ENCODE results near the gene GRHL1. TPM values are rescaled to one million over a fixed set of nuclear protein-coding genes. Genes with fewer than 3 reads are reported as not detected.
A peak's percentile ranks its signal among the peaks of the same experiment; 100 is the strongest.

The GRHL1 gene
- total and polyA plus RNA-seq, 2 donors (not counting 1 experiment from before 2014, with no cell fraction given) = 0.25 to 0.76 TPM

GRCh38 chr2:10033251-10034006 lies 81.9 kb downstream of the GRHL1 start:
- H3K4me3 ChIP-seq (ENCODE audit: control extremely low read depth in 1 of 5, extremely low read depth in 1 of 5, insufficient read depth in 1 of 5, low read depth in 2 of 5, low read length in 4 of 5) = no peak overlapping the region
- no peak for TF ChIP-seq EZH2 (IDR thresholded peaks at IDR 0.05; ENCODE audit: borderline replicate concordance, insufficient read depth, low read depth, low read length, poor library complexity, severe bottlenecking)
- no peak for TF ChIP-seq CTCF (IDR thresholded peaks at IDR 0.05)
- Mint-ChIP-seq H3K9me3 (ENCODE audit: insufficient read depth) (no peaks in the 10 kb centered on the region), H3K4me3 (no peak overlapping the region), H3K4me1 (peaks cover 53% of the 10 kb centered on the region), H3K27ac (peak overlapping the region; percentile 61), H3K27me3 (no peaks in the 10 kb centered on the region)
- WGBS (ENCODE audit: insufficient coverage) = 88% methylated on average over 9 of the region's 14 CpGs
- H3K36me3 ChIP-seq (replicated peaks in 1 of 2; ENCODE audit: control extremely low read depth in 1 of 2, control insufficient read depth in 1 of 2, extremely low read depth in 1 of 2, insufficient read depth in 2 of 2, low read length in 1 of 2) = no peaks in the 10 kb centered on the region
- ATAC-seq (ENCODE audit: low read depth) = no peak
- POLR2A ChIA-PET = no interaction called here
- no peaks in the 10 kb centered on the region for H3K9me3 ChIP-seq (ENCODE audit: control extremely low read depth in 1 of 3, control insufficient read depth in 2 of 3, insufficient read depth in 1 of 3, low read length in 2 of 3)
- CTCF ChIA-PET = interaction anchor here (1.4 kb wide), 2 partner anchors 49 to 418 kb away, joined by 3 to 4 read pairs; no protein-coding TSS in a partner anchor
- H4K20me1 ChIP-seq (ENCODE audit: control insufficient read depth, insufficient read depth, low read length, poor library complexity, severe bottlenecking) = no peaks in the 10 kb centered on the region
- peaks cover 9% of the 10 kb centered on the region for H3K79me2 ChIP-seq (ENCODE audit: control insufficient read depth, insufficient read depth, low read length)
- H3K27ac ChIP-seq (ENCODE audit: low read length in 2 of 2) = no peak overlapping the region
- H3K4me1 ChIP-seq (ENCODE audit: control insufficient read depth in 2 of 2, insufficient read depth in 2 of 2, low read length in 2 of 2) = peaks cover 54 to 74% of the 10 kb centered on the region in 2 donors
- H3K9ac ChIP-seq (ENCODE audit: low read length) = no peak overlapping the region
- no peak for DNase-seq
- H2AFZ ChIP-seq (ENCODE audit: insufficient read depth, low read depth, low read length, poor library complexity, severe bottlenecking) = no peak overlapping the region
- no peaks in the 10 kb centered on the region for H3K27me3 ChIP-seq (replicated peaks in 1 of 4; ENCODE audit: control extremely low read depth in 1 of 4, control insufficient read depth in 3 of 4, insufficient read depth in 4 of 4, low read length in 3 of 4)
- intact Hi-C loops (cut with micrococcal nuclease) = no loop called here
- H3K4me2 ChIP-seq (replicated peaks; ENCODE audit: low read depth, low read length, poor library complexity, severe bottlenecking) = no peak overlapping the region

- ChIA-PET POLR2A (no interaction called here), CTCF (interaction anchor here (1.4 to 5.3 kb wide), 3 partner anchors 13 to 417 kb away, joined by 3 to 49 read pairs (median 7); no protein-coding TSS in a partner anchor)
- Histone ChIP-seq H3K27me3 (replicated peaks in 1 of 4; ENCODE audit: control extremely low read depth in 1 of 4, control insufficient read depth in 3 of 4, insufficient read depth in 4 of 4, low read length in 3 of 4) (no peaks in the 10 kb centered on the region), H3K4me3 (ENCODE audit: control extremely low read depth in 1 of 5, extremely low read depth in 1 of 5, insufficient read depth in 1 of 5, low read depth in 2 of 5, low read length in 4 of 5) (no peak overlapping the region), H3K79me2 (ENCODE audit: control insufficient read depth, insufficient read depth, low read length) (peaks cover 9% of the 10 kb centered on the region), H4K20me1 (ENCODE audit: control insufficient read depth, insufficient read depth, low read length, poor library complexity, severe bottlenecking) (no peaks in the 10 kb centered on the region), H2AFZ (ENCODE audit: insufficient read depth, low read depth, low read length, poor library complexity, severe bottlenecking) (no peak overlapping the region), H3K27ac (ENCODE audit: low read length in 2 of 2) (no peak overlapping the region), H3K36me3 (replicated peaks in 1 of 2; ENCODE audit: control extremely low read depth in 1 of 2, control insufficient read depth in 1 of 2, extremely low read depth in 1 of 2, insufficient read depth in 2 of 2, low read length in 1 of 2) (no peaks in the 10 kb centered on the region), H3K9me3 (ENCODE audit: control extremely low read depth in 1 of 3, control insufficient read depth in 2 of 3, insufficient read depth in 1 of 3, low read length in 2 of 3) (no peaks in the 10 kb centered on the region), H3K9ac (ENCODE audit: low read length) (no peak overlapping the region), H3K4me1 (ENCODE audit: control insufficient read depth in 2 of 2, insufficient read depth in 2 of 2, low read length in 2 of 2) (peaks cover 44 to 63% of the 10 kb centered on the region in 2 donors), H3K4me2 (replicated peaks; ENCODE audit: low read depth, low read length, poor library complexity, severe bottlenecking) (no peak overlapping the region)
- WGBS (ENCODE audit: insufficient coverage) = 98% methylated on average over 6 of the region's 12 CpGs
- Mint-ChIP-seq H3K4me3 (no peak overlapping the region), H3K27ac (peak overlapping the region; percentile 37), H3K4me1 (peaks cover 43% of the 10 kb centered on the region), H3K27me3 (no peaks in the 10 kb centered on the region), H3K9me3 (ENCODE audit: insufficient read depth) (no peaks in the 10 kb centered on the region)
- no peak for TF ChIP-seq CTCF (IDR thresholded peaks at IDR 0.05)
- no peak for TF ChIP-seq EZH2 (IDR thresholded peaks at IDR 0.05; ENCODE audit: borderline replicate concordance, insufficient read depth, low read depth, low read length, poor library complexity, severe bottlenecking)
- no peak for DNase-seq
- intact Hi-C loops (cut with micrococcal nuclease) = no loop called here
- ATAC-seq (ENCODE audit: low read depth) = no peak
Observed at GRCh38 chr2:10034333-10035052, 83.0 kb downstream of the GRHL1 start.
